Lung microvascular endothelial cell (primary cell): Measurements from ENCODE around the gene FBXL20. TPM values are rescaled to one million over a fixed set of nuclear protein-coding genes. Genes with fewer than 3 reads are reported as not detected.
"Not testable (repeated sequence)": the region's sequence is repeated elsewhere in the genome, so short reads cannot be mapped to it uniquely, and the experiment has no call there.

ENCODE experiments used
- DNase-seq, 2 donors: peaks; one replicate each; pipeline versions ENCODE4 v3.0.0 to v3.0.0-alpha.2; 2010; ENCODE audit warnings: low read depth in 2 of 2
- total RNA-seq: library from RNA; depleted of rRNA; stranded (reverse); fragments of >200 nt; gene quantifications from 2 replicates; pipeline ENCODE4 v1.2.1, GENCODE V29; 2014

FBXL20 gene
- total RNA-seq, 1 donor from 2014 or later: 10.1 TPM

DNA sequence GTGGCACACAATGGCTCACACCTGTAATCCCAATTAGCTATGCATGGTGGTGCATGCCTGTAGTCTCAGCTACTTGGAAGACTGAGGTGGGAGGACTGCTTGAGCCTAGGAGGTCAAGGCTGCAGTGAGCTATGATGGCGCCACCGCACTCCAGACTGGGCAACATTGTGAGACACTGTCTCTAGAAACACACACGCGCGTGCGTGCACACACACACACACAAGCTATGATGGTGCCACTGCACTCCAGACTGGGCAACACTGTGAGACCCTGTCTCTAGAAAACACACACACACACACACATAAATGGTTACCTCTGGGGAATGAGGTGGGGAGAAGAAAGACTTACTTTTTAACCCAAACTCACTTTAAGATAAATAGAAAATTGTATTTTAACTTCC is 16.4 kb downstream of the FBXL20 start:
- DNase-seq: no peak

DNA sequence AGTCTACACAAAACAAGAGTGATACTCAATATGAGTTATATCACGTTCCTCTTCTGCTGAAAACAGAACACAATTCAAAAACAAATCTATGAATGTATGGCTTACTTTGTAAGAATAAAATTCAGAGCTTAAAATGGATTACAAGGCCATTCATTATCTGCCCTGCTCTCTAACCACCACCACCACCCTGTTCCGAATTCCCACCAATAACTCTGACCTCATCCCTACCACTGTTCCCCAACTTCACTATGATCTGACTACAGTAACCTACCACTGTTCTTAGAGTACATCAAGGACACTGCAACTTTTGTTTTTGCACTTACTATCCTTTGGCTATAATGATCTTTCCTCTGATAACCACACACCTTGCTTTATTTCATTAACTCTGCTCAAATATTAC is 21.3 kb downstream of the FBXL20 start:
- DNase-seq: no peak

- DNase-seq: no peak
These were observed 25.0 kb downstream of the FBXL20 start for GRCh38 chr17:39376434-39376833.

DNA sequence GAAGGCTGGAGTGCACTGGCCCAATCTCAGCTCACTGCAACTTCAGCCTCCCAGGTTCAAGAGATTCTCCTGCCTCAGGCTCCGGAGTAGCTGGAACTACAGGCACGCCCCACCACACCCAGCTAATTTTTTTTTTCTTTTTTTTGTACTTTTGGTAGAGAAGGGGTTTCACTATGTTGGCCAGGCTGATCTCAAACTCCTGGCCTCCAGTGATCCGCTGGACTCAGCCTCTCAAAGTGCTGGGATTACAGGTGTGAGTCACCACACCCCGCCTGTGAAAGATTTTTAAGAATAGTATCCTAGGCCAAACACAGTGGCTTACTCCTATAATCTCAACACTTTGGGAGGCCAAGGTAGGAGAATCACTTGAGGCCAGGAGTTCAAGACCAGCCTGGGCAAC is 33.6 kb downstream of the FBXL20 start:
- DNase-seq: not testable (repeated sequence)

GRCh38 chr17:39365872-39366271 is 35.6 kb downstream of the FBXL20 start:
- DNase-seq: no peak

GRCh38 chr17:39365242-39365641 is 36.2 kb downstream of the FBXL20 start:
- DNase-seq: no peak

- DNase-seq: no peak
These were observed 37.0 kb downstream of the FBXL20 start for GRCh38 chr17:39364236-39365025.

DNA sequence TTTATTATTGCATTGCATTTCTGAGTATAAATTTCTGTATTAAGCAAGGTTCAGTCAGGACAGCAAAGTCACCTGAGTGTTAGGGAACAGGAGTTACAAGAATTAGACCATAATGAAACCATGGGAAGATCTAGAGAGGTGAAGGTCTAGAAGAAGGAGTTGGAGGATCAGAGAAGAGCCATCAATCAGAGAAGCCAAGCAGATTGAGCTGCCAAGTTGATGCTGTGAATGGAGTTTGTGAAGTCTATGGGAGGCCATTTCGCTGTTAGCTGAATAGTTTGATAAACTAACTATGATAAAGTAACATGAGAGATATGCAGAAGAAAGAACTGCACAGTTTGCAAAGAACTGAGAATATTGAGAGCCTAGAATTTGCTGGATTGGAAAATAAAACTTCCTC is 40.4 kb downstream of the FBXL20 start:
- DNase-seq: no peak

GRCh38 chr17:39360537-39360936 is 40.9 kb downstream of the FBXL20 start:
- DNase-seq: no peak

DNA sequence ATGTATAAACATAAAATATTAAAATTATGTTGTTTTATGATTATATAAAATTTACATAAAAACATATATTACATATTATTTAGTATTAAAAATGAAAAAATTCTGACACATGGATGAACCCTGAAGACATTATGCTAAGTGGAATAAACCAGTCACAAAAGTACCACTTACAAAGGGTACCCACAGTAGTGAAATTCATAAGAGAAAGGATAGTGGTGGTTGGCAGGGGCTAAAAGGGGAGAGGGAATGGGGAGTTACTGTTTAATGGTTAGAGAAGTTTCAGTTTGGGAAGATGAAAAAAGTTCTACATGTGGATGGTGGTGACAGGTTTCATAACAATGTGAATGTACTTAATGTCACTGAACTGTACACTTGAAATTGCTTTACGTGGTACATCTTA is 41.4 kb downstream of the FBXL20 start:
- no peak for DNase-seq

DNA sequence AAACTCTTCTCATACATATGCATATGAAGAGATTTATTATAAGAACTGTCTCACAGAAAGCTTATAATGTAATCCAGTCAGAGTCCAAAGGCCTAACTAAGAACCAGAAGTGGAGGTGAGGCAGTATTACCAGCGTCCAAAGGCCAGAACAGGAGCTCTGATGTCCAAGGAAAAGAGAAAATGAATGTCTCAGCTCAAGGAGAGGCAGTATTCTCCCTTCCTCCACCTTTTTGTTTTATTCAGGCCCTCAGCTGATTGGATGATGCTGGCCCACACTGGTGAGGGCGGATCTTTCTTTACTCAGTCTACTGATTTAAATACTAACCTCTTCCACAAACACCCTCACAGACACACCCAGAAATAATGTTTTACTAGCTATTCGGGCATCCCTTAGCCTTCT is 43.4 kb downstream of the FBXL20 start:
- DNase-seq: no peak

- DNase-seq: peak in 1 of 2 donors; percentile 9
These were observed 43.9 kb downstream of the FBXL20 start for GRCh38 chr17:39357488-39357887.

DNA sequence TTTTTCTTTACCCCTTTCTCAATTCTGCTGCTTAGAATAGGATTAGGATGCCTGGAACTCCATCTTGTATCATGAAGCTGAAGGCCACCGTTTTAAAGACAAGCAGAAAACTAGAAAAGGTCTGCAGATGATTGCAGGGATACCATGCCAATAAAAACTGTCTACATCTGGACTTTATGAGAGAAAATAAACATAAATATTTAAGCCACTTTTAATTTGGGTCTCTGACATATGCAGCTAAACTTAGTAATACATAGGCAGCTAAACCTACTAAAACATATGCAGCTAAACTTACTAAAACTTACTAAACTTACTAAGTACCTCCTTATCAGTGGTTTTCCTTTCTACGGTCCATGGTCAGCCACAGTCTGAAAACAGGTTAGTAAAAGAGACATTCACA is 48.4 kb downstream of the FBXL20 start:
- no peak for DNase-seq

DNA sequence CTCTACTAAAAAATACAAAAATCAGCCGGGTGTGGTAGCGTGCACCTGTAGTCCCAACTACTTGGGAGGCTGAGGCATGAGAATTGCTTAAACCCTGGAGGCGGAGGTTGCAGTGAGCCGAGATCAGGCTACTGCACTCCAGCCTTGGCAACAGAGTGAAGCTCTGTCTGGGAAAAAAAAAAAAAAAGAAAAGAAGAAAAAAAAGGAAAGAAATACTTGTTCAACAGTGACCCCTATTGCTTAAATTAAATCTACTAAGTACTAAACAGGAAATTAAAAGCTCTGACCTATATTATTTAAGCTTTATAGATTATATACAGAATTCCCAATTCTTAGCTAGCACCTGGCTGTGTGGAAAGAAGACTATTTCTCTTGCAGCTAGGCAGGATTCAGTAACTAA is 48.9 kb downstream of the FBXL20 start:
- no peak for DNase-seq

- DNase-seq: peak; percentile 11 to 24
These were observed 49.9 kb downstream of the FBXL20 start for GRCh38 chr17:39351508-39351907.

- no peak for DNase-seq
These were observed 52.2 kb downstream of the FBXL20 start for GRCh38 chr17:39349246-39349645.

GRCh38 chr17:39346863-39347262 is 54.6 kb downstream of the FBXL20 start:
- DNase-seq: not testable (repeated sequence)

DNA sequence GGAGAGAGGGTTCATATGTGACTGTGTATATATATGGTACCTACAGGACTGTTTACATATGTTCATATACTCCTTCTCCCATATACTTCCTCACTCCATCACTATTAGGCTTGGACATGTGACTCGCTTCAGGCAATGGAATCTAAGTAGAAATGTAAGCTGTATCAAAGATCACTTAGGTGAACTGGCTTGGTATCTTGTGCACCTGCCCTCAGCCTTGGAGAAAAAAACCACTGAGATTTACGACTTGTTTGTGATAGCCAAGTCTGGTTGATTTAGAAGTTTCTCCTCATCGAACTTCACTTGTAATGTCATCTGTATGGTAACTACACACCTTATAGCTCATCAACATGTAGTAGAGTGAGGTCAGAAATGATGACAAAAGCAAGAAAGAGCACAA is 59.9 kb downstream of the FBXL20 start:
- no peak for DNase-seq

- no peak for DNase-seq
These were observed 60.7 kb downstream of the FBXL20 start for GRCh38 chr17:39340731-39341130.

- peak; percentile 49 to 83 for DNase-seq
These were observed 62.2 kb downstream of the FBXL20 start for GRCh38 chr17:39339272-39339671.

DNA sequence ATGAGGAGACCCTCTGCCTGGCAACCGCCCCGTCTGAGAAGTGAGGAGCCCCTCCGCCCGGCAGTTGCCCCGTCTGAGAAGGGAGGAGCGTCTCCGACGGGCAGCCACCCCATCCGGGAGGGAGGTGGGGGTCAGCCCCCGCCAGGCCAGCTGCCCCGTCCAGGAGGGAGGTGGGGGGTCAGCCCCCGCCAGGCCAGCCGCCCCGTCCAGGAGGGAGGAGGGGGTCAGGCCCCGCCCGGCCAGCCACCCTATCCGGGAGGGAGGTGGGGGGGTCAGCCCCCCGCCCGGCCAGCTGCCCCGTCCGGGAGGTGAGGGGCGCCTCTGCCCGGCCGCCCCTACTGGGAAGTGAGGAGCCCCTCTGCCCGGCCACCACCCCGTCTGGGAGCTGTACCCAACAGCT is 63.8 kb downstream of the FBXL20 start:
- not testable (repeated sequence) for DNase-seq

DNA sequence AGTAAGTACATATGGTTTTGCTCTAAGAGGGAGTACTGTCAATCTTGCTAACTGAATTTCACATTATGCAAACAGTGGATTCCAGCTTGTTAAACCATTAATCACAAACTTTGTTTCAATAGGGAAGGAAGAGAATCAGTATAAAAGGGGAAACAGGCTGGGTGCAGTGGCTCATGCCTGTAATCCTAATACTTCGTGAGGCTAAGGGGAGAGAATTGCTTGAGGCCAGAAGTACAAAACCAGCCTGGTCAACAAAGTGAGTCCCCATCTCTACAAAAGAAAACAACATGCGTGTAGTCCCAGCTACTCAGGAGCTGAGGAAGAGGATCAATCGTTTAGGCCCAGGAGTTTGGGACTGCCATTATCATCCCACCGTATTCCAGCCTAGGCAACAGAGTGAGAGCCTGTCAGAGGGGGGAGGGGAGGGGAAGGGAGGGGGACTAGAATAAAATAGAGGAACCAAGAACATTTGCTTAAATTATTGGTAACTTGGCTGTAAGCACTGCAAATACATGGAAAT is 65.7 kb downstream of the FBXL20 start:
- DNase-seq: no peak

GRCh38 chr17:39334008-39334744 is 67.2 kb downstream of the FBXL20 start:
- DNase-seq: not testable (repeated sequence)
